Measurements from ENCODE around the gene PRICKLE4.

DNA sequence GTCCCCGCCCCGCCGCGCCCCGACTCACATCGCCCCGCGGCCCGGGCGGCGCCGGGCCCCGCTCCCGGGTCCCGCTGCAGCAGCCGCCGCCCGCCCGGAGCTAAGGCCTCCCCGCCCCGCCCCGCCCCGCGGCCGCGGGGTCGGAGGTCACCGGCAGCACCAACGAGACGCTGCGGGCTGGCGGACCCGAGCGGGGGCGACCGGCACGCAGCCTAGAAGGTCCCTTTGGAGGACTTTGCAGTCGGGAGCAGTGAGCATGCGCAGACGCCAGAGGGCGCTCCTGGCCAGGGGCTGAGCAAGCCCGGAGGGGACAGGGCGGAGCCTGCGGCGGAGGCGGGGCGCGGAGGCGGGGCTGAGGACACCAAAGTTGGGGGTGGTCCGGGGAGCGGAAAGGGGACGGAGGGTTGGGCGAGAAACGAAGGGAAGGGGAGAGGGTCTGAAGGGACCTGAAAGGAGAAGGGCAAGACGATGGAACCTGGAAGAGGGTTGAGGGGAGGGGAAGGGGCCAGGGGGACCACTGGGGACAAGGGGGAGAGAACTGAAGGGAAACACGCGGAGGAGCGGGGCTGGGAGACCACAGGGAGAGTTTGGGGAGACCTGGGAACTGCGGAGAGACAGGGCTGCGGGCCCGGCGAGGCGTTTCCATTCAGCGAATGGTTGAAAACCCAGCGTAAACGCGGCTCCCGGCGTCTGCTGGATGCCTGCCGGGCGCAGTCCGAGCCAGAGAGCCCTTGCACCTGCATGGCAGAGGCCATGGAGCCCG lies 613 bp upstream of the PRICKLE4 start, which contains the start of gene FRS3:
- TF ChIP-seq, protein P1, sequence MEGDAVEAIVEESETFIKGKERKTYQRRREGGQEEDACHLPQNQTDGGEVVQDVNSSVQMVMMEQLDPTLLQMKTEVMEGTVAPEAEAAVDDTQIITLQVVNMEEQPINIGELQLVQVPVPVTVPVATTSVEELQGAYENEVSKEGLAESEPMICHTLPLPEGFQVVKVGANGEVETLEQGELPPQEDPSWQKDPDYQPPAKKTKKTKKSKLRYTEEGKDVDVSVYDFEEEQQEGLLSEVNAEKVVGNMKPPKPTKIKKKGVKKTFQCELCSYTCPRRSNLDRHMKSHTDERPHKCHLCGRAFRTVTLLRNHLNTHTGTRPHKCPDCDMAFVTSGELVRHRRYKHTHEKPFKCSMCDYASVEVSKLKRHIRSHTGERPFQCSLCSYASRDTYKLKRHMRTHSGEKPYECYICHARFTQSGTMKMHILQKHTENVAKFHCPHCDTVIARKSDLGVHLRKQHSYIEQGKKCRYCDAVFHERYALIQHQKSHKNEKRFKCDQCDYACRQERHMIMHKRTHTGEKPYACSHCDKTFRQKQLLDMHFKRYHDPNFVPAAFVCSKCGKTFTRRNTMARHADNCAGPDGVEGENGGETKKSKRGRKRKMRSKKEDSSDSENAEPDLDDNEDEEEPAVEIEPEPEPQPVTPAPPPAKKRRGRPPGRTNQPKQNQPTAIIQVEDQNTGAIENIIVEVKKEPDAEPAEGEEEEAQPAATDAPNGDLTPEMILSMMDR (IDR thresholded peaks at IDR 0.05), result peak; percentile 83 to 93
- TF ChIP-seq POLR2A (IDR thresholded peaks at IDR 0.05), result peak in 1 of 2 donors; percentile 22
- peak in 2 of 3 donors; percentile 39 to 46 for TF ChIP-seq POLR2AphosphoS5 (IDR thresholded peaks at IDR 0.05)
